Tibial artery (tissue), 4 donors: ENCODE measurements around the gene LRRN2.
A peak's percentile ranks its signal among the peaks of the same experiment; 100 is the strongest.

Experiments
- DNase-seq, 2 donors: peaks; one replicate each; pipeline ENCODE4 v3.0.0-alpha.2; 2019
- H3K27ac ChIP-seq, 2 donors: fragments of 200-600 bp; sonication (generic) in 1 of 2; 1 replicate in 1 of 2; 2 replicates in 1 of 2; pipeline ENCODE4 v1.5.1; 2018 to 2019; ENCODE audit warnings: mild to moderate bottlenecking in 1 of 2
- H3K27me3 ChIP-seq, 2 donors: fragments of 200-600 bp; sonication (generic) in 1 of 2; one replicate each; pipeline versions ENCODE4 v1.5.1 to v1.6.0; 2016 to 2019
- H3K36me3 ChIP-seq, 3 donors: fragments of 200-600 bp; sonication (generic) in 2 of 3; one replicate each; pipeline ENCODE4 v1.5.1; 2016 to 2019; ENCODE audit warnings: mild to moderate bottlenecking in 2 of 3
- H3K4me1 ChIP-seq, 4 donors: fragments of 200-600 bp; sonication (generic) in 2 of 4; 1 replicate in 3 of 4; 2 replicates in 1 of 4; pipeline ENCODE4 v1.5.1; 2016 to 2019
- H3K4me3 ChIP-seq, 2 donors: fragments of 200-600 bp; sonication (generic) in 1 of 2; 1 replicate in 1 of 2; 2 replicates in 1 of 2; pipeline ENCODE4 v1.5.1; 2018 to 2019; ENCODE audit warnings: mild to moderate bottlenecking in 2 of 2
- H3K9me3 ChIP-seq, 3 donors: fragments of 200-600 bp; sonication (generic) in 1 of 3; one replicate each; pipeline ENCODE4 v1.5.1; 2016 to 2019
- CTCF ChIP-seq, 2 experiments: fragments of 200-600 bp in 1 of 2; fragments of 450-650 bp in 1 of 2; IDR thresholded peaks; one replicate each; pipeline ENCODE4 v1.5.1; 2017 to 2019; ENCODE audit warnings: antibody characterized with exemption in 2 of 2, mild to moderate bottlenecking in 1 of 2, moderate library complexity in 1 of 2
- intact Hi-C: fragments of 100-400 bp; cut with DNase I; formaldehyde crosslinking; loops from one replicate; pipeline ENCODE4 v1.15.0; 2023; ENCODE audit warnings: low total_unique reads

Gene LRRN2

DNA sequence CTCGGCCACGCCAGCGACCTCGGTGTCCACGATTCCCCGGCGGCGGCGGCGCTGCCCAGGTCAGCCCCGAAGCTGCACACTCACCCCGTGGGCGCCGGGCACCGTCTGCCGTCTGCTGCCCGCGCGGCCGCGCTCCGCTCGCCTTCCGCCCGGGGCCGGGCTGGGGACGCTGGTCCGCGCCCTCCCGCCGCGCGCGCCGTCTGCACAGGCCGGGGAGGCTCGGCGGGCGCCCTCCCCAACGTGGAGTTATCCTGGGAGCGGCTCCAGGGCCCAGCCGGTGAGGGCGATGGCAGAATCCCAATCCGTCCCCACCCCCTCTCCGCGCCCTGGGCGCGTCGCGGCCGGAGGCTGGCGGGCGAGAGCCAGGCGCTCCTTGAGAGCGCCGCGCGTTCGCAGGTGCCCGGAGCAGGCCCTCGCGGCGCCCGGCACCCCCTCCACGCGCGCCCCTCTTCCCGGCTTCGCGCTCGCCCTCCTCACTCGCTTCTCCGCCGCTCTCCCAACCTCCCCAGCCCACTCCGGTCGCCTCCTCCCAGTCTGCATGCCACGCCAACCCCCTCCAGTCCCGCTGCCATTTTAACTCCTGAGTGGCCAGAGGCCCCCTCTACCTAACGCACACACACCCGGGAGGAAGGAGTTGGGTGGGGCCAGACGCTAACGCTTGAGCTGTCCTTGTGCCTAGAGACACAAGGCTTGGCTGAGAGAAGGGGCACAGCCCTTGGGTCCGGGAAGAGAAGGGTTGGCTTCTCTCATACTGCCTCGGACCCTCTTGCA, at the start of gene LRRN2:
Gene LRRN2 (minus strand): TSS at position 503 of the 771 bp plus-strand sequence. CDS start 65,746 bp downstream, outside the sequence.
- intact Hi-C loops: no loop called here
- TF ChIP-seq CTCF (IDR thresholded peaks at IDR 0.05): no peak
- Histone ChIP-seq H3K27me3 (peaks cover 0 to 35% of the 10 kb centered on the region in 2 donors), H3K36me3 (no peaks in the 10 kb centered on the region), H3K9me3 (no peaks in the 10 kb centered on the region), H3K27ac (no peak within 1 kb of the TSS), H3K4me1 (peaks cover 0 to 26% (median 13%) of the 10 kb centered on the region in 4 donors), H3K4me3 (peak within 1 kb of the TSS; percentile 29 to 48)
- DNase-seq: peak in 1 of 2 donors; percentile 55

DNA sequence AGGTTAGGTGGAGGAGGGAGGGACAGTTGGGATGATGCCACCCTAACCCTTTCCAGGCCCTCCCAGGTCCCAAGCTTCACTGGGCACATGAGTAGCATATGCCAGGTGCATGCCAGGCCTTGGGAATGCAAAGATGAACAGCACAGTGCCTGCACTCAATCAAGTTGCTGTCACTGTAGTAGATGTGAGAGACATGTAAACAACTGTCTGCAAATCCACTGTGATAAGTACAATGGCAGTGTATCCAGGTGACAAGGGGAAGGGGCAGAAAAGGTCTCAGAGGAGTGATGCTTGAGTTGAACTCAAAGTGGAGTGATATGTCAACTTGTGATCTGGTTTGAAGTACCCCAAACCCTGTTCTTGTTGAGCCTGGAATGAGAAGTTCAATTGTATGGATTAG, 49.5 kb upstream of the LRRN2 start:
- H3K4me3 ChIP-seq: no peak overlapping the region
- H3K27me3 ChIP-seq: peaks cover 0 to 17% of the 10 kb centered on the region in 2 donors
- intact Hi-C loops: no loop called here
- DNase-seq: no peak
- H3K27ac ChIP-seq: no peak overlapping the region
- H3K9me3 ChIP-seq: peaks cover 0 to 25% (median 6%) of the 10 kb centered on the region in 3 donors
- H3K36me3 ChIP-seq: no peaks in the 10 kb centered on the region
- no peak for TF ChIP-seq CTCF (IDR thresholded peaks at IDR 0.05)
- H3K4me1 ChIP-seq: no peaks in the 10 kb centered on the region

GRCh38 chr1:204733869-204734596, 48.5 kb upstream of the LRRN2 start:
- intact Hi-C loops: no loop called here
- Histone ChIP-seq H3K4me3 (no peak overlapping the region), H3K9me3 (peaks cover 0 to 16% (median 6%) of the 10 kb centered on the region in 3 donors), H3K27ac (no peak overlapping the region), H3K36me3 (no peaks in the 10 kb centered on the region), H3K27me3 (peaks cover 0 to 18% of the 10 kb centered on the region in 2 donors), H3K4me1 (no peaks in the 10 kb centered on the region)
- no peak for DNase-seq
- no peak for TF ChIP-seq CTCF (IDR thresholded peaks at IDR 0.05)

- Histone ChIP-seq H3K36me3 (no peaks in the 10 kb centered on the region), H3K9me3 (peaks cover 0 to 9% (median 0%) of the 10 kb centered on the region in 3 donors), H3K4me3 (no peak overlapping the region), H3K27ac (no peak overlapping the region), H3K27me3 (peaks cover 0 to 18% of the 10 kb centered on the region in 2 donors), H3K4me1 (no peaks in the 10 kb centered on the region)
- DNase-seq: no peak
- intact Hi-C loops: no loop called here
- no peak for TF ChIP-seq CTCF (IDR thresholded peaks at IDR 0.05)
Observed at GRCh38 chr1:204733289-204733688, 47.8 kb upstream of the LRRN2 start.

DNA sequence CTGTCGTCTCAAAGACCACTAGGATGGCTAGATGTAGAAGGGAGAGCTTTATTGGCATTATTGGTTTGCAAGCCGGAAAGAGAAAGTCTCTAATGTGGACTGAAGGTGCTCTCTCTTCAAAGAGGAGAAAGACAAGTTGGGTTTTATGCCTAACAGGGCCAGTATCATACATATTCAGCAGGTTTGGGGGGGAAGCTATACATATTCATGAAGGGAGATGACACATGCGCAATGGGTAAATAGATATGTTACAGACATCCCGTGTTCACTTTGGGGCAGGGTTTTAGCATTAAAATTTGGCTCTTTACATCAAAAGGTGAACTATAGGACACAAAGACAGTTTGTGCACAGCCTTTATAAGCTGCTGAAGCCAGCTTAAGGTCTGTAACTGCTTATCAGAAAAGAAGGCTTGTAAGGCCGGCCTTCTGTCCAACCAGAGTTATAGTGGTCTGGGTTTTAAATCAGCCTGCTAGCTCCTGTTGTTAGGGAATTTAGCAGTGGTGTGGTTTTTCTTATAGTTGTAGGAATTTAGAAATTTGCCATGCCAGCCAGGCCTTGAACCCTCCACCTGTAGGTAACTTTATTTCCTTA, 46.5 kb upstream of the LRRN2 start:
- Histone ChIP-seq H3K27me3 (peaks cover 0 to 28% of the 10 kb centered on the region in 2 donors), H3K27ac (no peak overlapping the region), H3K36me3 (no peaks in the 10 kb centered on the region), H3K9me3 (no peaks in the 10 kb centered on the region), H3K4me1 (no peaks in the 10 kb centered on the region), H3K4me3 (no peak overlapping the region)
- DNase-seq: no peak
- no peak for TF ChIP-seq CTCF (IDR thresholded peaks at IDR 0.05)
- intact Hi-C loops: no loop called here
